GM18517 (cell line): ENCODE measurements around the gene APCDD1.
"Not testable (repeated sequence)": the region's sequence is repeated elsewhere in the genome, so short reads cannot be mapped to it uniquely, and the experiment has no call there.

ENCODE experiments used
- ATAC-seq: cut with Tn5 transposase; IDR thresholded peaks from one replicate; pipeline ENCODE4 v1.9.1; 2021; ENCODE audit warnings: mild to moderate bottlenecking, moderate library complexity; ENCODE audit not compliant: unreplicated experiment

APCDD1 gene

DNA sequence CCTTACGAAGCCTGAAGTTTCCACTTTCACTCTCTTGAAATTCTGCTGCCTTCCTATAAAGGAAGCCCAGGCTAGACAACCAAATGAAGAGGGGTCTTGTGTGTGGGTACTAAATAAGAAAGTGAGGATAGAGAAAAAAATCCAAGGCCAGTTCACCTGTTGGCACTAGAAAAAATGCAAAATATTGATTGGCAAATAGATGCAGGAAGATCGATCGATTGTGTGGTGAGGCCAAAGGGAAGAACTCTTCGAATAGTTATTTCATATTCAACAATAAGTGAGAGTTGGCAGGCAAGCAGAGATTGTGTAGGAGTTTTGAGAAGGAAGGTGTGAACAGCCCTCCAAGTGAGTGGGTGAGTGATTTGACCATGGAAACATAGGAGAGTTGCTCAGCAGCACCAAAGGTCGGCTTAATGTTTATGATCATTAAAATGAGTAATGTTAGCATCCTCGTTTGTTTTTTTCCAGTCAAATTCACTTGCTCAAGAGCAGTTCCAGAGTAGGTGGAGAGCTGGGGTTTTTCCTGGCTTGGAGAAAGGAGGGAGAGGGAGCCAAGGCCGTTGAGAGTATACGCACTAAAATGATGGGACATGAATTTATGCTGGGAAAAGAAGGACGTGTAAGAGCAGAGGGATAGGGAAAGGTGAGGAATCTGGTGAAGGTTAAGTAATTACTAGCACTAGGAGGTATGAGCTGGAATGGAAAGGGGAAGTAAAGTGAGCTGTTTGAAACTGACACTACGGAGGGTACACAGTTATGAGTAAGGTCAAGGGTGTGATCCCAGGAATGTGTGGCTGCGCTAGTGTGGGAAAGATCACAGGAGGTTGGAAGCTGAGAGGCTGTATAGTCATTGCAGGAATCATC is 70.3 kb downstream of the APCDD1 start:
- no peak for ATAC-seq

- no peak for ATAC-seq
Measured at GRCh38 chr18:10525371-10525691, 70.9 kb downstream of the APCDD1 start.

DNA sequence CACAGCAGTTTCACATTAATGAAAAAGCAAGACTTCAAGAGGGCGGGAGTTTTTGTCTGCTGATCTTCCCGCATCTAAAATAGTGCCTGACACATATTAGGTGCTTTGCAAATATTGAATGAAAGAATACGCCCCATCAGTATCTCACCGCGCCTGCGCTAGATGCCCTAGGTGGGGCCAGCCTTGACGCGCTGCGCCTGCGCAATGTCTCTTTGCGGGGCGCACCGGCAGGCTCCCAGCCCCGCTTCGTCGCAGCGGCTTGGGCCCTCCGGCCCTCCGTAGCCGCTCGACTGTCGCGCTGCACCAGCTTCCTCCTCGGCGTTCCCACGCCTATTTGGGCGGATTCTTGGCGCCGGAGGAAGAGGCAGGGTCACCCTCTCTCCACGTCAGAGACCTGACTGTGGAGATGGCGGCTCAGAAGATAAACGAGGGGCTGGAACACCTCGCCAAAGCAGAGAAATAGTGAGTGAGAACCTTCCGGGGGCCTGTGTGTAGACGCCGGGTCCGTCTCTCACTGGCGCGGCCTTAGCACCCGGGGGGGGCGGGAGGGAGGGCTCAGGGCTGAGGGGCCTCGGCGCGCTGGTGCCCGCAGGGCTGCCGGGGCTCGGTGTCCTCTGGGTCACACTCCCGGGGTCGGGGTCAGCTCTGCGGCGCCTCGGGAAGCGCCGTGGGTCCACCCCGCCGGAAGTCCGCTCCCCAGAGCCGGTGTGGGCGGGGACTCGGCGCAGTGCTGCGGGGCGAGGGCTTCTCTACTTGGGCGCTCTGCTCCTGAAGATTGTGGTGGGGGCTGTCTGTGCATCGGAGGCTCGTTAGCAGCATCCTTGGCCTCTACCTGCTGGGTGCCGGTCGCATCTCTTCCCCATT is 71.5 kb downstream of the APCDD1 start, which contains the start of gene NAPG:
NAPG (plus strand) TSS at position 331 of the 864 bp plus-strand sequence; CDS start at position 407, 76 bp downstream.
- peak; percentile 72 for ATAC-seq

- no peak for ATAC-seq
Measured at GRCh38 chr18:10526561-10526949, 72.1 kb downstream of the APCDD1 start.

DNA sequence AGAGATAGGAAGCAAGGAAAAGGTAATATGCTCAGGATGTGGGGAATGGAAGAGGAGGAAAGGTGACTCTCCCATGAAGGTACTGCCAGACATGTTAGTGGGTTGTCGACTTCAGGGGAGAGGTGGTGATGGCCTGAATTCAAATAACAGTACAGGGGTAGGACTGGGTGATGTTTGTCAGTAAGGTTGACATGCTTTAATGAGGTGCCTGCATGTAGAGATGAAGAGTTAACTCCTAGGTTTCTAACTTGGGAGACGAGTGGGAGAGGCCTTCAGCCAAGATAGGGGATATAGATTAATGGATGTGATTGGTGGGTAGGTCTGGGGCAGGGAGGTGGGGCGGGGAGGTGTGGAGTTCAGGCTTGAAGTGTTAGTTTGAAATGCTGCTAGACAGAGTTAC is 74.0 kb downstream of the APCDD1 start:
- ATAC-seq = no peak

GRCh38 chr18:10530002-10530401 is 75.6 kb downstream of the APCDD1 start:
- no peak for ATAC-seq

- no peak for ATAC-seq
Measured at GRCh38 chr18:10530852-10531251, 76.4 kb downstream of the APCDD1 start.

DNA sequence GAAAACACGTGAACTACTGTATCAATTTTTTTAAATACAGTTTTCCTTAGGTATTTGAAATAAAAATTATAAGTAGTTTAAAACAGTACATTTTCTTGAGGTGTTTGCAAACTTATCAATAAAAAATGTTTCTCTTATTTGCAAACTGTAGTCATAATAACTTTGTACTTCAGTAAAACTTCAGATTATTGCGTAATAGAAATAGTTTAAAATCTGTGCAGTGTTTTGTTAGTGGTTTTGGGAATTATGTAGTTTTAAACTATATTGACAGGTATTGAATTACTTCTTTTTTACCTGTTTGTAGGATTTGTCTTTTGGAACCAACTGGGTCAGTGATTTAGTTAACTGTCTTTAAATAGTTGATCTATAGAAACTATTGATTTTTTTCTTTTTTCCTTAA is 78.7 kb downstream of the APCDD1 start:
- ATAC-seq = no peak

DNA sequence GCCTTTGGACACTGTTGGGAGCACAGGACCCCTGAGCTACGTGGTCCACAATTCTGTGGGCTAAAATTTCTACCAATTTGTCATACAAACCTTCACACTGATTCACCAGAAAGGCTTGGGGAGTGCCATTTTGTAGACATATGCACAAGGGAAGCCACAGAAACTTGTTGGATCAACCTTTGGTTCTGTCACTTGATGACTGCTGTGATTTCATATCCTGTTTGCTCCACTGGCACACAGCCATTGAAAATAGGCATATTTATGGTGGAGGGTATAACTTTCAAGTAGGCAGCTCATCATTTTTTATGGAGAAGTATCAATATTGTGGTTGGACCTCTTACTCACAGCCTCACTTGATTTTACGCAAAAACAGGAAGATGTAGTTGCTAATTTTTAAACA is 81.8 kb downstream of the APCDD1 start:
- ATAC-seq = no peak

GRCh38 chr18:10537765-10538164 is 83.3 kb downstream of the APCDD1 start:
- ATAC-seq = no peak

DNA sequence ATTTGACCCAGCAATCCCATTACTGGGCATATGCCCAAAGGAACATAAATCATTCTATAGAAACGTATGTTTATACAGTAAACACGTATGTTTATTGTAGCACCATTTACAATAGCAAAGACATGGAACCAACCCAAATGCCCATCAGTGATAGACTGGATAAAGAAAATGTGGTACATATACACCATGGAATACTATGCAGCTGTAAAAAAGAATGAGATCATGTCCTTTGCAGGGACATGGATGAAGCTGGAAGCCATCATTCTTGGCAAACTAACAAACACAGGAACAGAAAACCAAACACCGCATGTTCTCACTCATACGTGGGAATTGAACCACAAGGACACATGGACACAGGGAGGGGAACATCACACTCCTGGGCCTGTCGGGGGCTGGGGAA is 84.7 kb downstream of the APCDD1 start:
- ATAC-seq = not testable (repeated sequence)
